IMR-90 (cell line): ENCODE measurements around the gene FNBP1L. TPM values are rescaled to one million over a fixed set of nuclear protein-coding genes. Genes with fewer than 3 reads are reported as not detected.

ENCODE experiments used
- ATAC-seq: fragments of 200-7000 bp; cut with Tn5 transposase; 2 replicates; pipeline ENCODE4 v1.9.1; 2020; ENCODE audit warnings: low read depth, mild to moderate bottlenecking, moderate library complexity
- BruUV-seq: library from RNA; stranded (reverse); fragments of 400-500 nt; replicated peaks from 2 replicates; lab custom pipeline; 2021; lab: Mats Ljungman, UMichigan
- CTCF ChIA-PET: fragments of 300-600 bp; formaldehyde crosslinking; extraction: SDS; loops from one replicate; lab custom pipeline; 2021; ENCODE audit warnings: antibody characterized with exemption; lab: Yijun Ruan, JAX
- POLR2A ChIA-PET: fragments of 300-600 bp; sonication (Branson Sonifier 250); formaldehyde crosslinking; loops from one replicate; lab custom pipeline; 2022; ENCODE audit warnings: antibody characterized with exemption; ENCODE audit not compliant: unreplicated experiment; lab: Charles Lee
- DNase-seq: peaks from one replicate; pipeline ENCODE4 v3.0.0; 2013
- H2AFZ ChIP-seq: replicated peaks from 2 replicates; pipeline ENCODE3; 2013; ENCODE audit warnings: low read length, mild to moderate bottlenecking; ENCODE audit not compliant: poor library complexity
- H2AK5ac ChIP-seq: 2 replicates; pipeline ENCODE4 v1.6.1; 2013; ENCODE audit warnings: low read depth, low read length, inconsistent platforms
- H2AK9ac ChIP-seq: replicated peaks from 2 replicates; pipeline ENCODE3; 2013; ENCODE audit warnings: mild to moderate bottlenecking, low read depth, low read length, moderate library complexity; ENCODE audit not compliant: poor library complexity
- H2BK120ac ChIP-seq: 2 replicates; pipeline ENCODE4 v1.6.1; 2013; ENCODE audit warnings: low read depth, low read length, inconsistent platforms
- H2BK15ac ChIP-seq: 3 replicates; pipeline ENCODE4 v1.6.1; 2013; ENCODE audit warnings: low read depth, low read length, inconsistent platforms
- H2BK20ac ChIP-seq: 2 replicates; pipeline ENCODE4 v1.6.1; 2013; ENCODE audit warnings: low read depth, mild to moderate bottlenecking, inconsistent platforms, low read length, moderate library complexity
- H2BK5ac ChIP-seq: 2 replicates; pipeline ENCODE4 v1.6.1; 2013; ENCODE audit warnings: mild to moderate bottlenecking, low read depth, low read length, inconsistent platforms; ENCODE audit not compliant: poor library complexity, severe bottlenecking
- H3K14ac ChIP-seq: replicated peaks from 2 replicates; pipeline ENCODE4 v1.6.1; 2013; ENCODE audit warnings: low read depth, low read length, inconsistent platforms
- H3K18ac ChIP-seq: 2 replicates; pipeline ENCODE4 v1.6.1; 2013; ENCODE audit warnings: low read depth, low read length, control low read depth
- H3K23ac ChIP-seq: 2 replicates; pipeline ENCODE4 v1.6.1; 2013; ENCODE audit warnings: low read depth, low read length, inconsistent platforms
- H3K27ac ChIP-seq: 2 replicates; pipeline ENCODE4 v1.5.1; 2013; ENCODE audit warnings: mild to moderate bottlenecking, control low read depth, low read length; ENCODE audit not compliant: insufficient read depth
- H3K27me3 ChIP-seq: 2 replicates; pipeline ENCODE4 v1.6.1; 2013; ENCODE audit warnings: low read length; ENCODE audit not compliant: control insufficient read depth, insufficient read depth
- H3K36me3 ChIP-seq: 2 replicates; pipeline ENCODE4 v1.6.1; 2013; ENCODE audit warnings: low read length, mixed read lengths; ENCODE audit not compliant: control insufficient read depth, insufficient read depth
- H3K4ac ChIP-seq: 2 replicates; pipeline ENCODE4 v1.6.1; 2013; ENCODE audit warnings: low read depth, low read length, inconsistent platforms
- H3K4me1 ChIP-seq: 2 replicates; pipeline ENCODE4 v1.6.1; 2013; ENCODE audit warnings: low read length, mixed read lengths; ENCODE audit not compliant: control insufficient read depth, insufficient read depth
- H3K4me2 ChIP-seq: 2 replicates; pipeline ENCODE4 v1.6.1; 2013; ENCODE audit warnings: low read depth, mild to moderate bottlenecking, control low read depth, low read length, moderate library complexity
- H3K4me3 ChIP-seq: 2 replicates; pipeline ENCODE4 v1.5.1; 2013; ENCODE audit warnings: low read depth, mild to moderate bottlenecking, control low read depth, low read length, moderate library complexity; ENCODE audit not compliant: insufficient read depth
- H3K56ac ChIP-seq: 2 replicates; pipeline ENCODE4 v1.6.1; 2013; ENCODE audit warnings: low read length, inconsistent platforms; ENCODE audit not compliant: insufficient read depth; ENCODE audit errors: extremely low read depth
- H3K79me1 ChIP-seq, 2 experiments: 2 replicates each; pipeline ENCODE4 v1.6.1; 2013; ENCODE audit warnings: low read length in 2 of 2, inconsistent platforms in 1 of 2, low read depth in 1 of 2
- H3K9ac ChIP-seq: 2 replicates; pipeline ENCODE4 v1.6.1; 2013; ENCODE audit warnings: low read depth, low read length, control low read depth
- H3K9me1 ChIP-seq: 2 replicates; pipeline ENCODE4 v1.6.1; 2013; ENCODE audit warnings: low read length, inconsistent platforms; ENCODE audit not compliant: insufficient read depth
- H3K9me3 ChIP-seq: 2 replicates; pipeline ENCODE4 v1.6.1; 2013; ENCODE audit warnings: low read length; ENCODE audit not compliant: control insufficient read depth, insufficient read depth
- H4K20me1 ChIP-seq: 2 replicates; pipeline ENCODE4 v1.6.1; 2013; ENCODE audit warnings: low read length, inconsistent platforms; ENCODE audit not compliant: insufficient read depth
- H4K5ac ChIP-seq: 2 replicates; pipeline ENCODE4 v1.6.1; 2013; ENCODE audit warnings: mild to moderate bottlenecking, low read depth, low read length, control low read depth
- H4K8ac ChIP-seq, 2 experiments: 2 replicates each; pipeline ENCODE4 v1.6.1; 2013; ENCODE audit warnings: low read depth in 2 of 2, low read length in 2 of 2, control low read depth in 1 of 2, inconsistent platforms in 1 of 2
- H4K91ac ChIP-seq: 2 replicates; pipeline ENCODE4 v1.6.1; 2013; ENCODE audit warnings: low read depth, low read length, inconsistent platforms; ENCODE audit not compliant: insufficient read depth
- BHLHE40 ChIP-seq: fragments of 150-350 bp; IDR thresholded peaks from 2 replicates; pipeline ENCODE4 v1.6.1; 2016; ENCODE audit warnings: mild to moderate bottlenecking, low read depth, low read length
- CEBPB ChIP-seq: IDR thresholded peaks from 2 replicates; pipeline ENCODE4 v1.6.1; 2012; ENCODE audit warnings: low read depth, low read length, improper control_type of control experiment
- CHD1 ChIP-seq: IDR thresholded peaks from 2 replicates; pipeline ENCODE4 v1.6.1; 2012; ENCODE audit warnings: low read depth, low read length, improper control_type of control experiment
- ELK1 ChIP-seq: fragments of 150-350 bp; IDR thresholded peaks from 2 replicates; pipeline ENCODE4 v1.6.1; 2016; ENCODE audit warnings: low read depth, mild to moderate bottlenecking, low read length, moderate library complexity, borderline replicate concordance
- FOS ChIP-seq: fragments of 150-350 bp; IDR thresholded peaks from 2 replicates; pipeline ENCODE4 v1.6.1; 2016; ENCODE audit warnings: low read depth, low read length
- MAFK ChIP-seq: IDR thresholded peaks from 2 replicates; pipeline ENCODE4 v1.6.1; 2012; ENCODE audit warnings: low read depth, low read length, improper control_type of control experiment
- MXI1 ChIP-seq: IDR thresholded peaks from 2 replicates; pipeline ENCODE4 v1.6.1; 2012; ENCODE audit warnings: low read depth, mild to moderate bottlenecking, low read length, moderate library complexity, borderline replicate concordance
- NFE2L2 ChIP-seq: fragments of 150-350 bp; IDR thresholded peaks from 2 replicates; pipeline ENCODE4 v1.6.1; 2016; ENCODE audit warnings: low read depth, mild to moderate bottlenecking, low read length
- POLR2A ChIP-seq: IDR thresholded peaks from 2 replicates; pipeline ENCODE4 v1.6.1; 2012; ENCODE audit warnings: mild to moderate bottlenecking, low read depth, low read length
- RAD21 ChIP-seq: IDR thresholded peaks from 2 replicates; pipeline ENCODE4 v1.6.1; 2012; ENCODE audit warnings: low read length, improper control_type of control experiment
- RFX5 ChIP-seq: IDR thresholded peaks from 2 replicates; pipeline ENCODE4 v1.8.0; 2012; ENCODE audit warnings: low read depth, mild to moderate bottlenecking, low read length, moderate library complexity
- SMC3 ChIP-seq: fragments of 150-350 bp; IDR thresholded peaks from 2 replicates; pipeline ENCODE4 v1.6.1; 2016; ENCODE audit warnings: low read depth, mild to moderate bottlenecking, antibody characterized with exemption, low read length, moderate library complexity
- WGBS, 2 experiments: methylation state at CpG; one replicate each; pipeline versions ENCODE4 v1.1.5 to v1.1.7; 2013; ENCODE audit warnings: missing lambda C conversion rate in 2 of 2; ENCODE audit not compliant: insufficient read length in 1 of 2; ENCODE audit errors: extremely low coverage in 2 of 2; 5-methylcytosine and 5-hydroxymethylcytosine counted together
- dilution Hi-C: fragments of 300-500 bp; cut with HindIII; formaldehyde crosslinking; loops from one replicate; pipeline ENCODE4 v1.14.3; 2018; ENCODE audit warnings: low sequenced_read_pairs; ENCODE audit not compliant: unreplicated experiment
- in situ Hi-C: fragments of 300-500 bp; cut with MboI; formaldehyde crosslinking; loops from 3 replicates; pipeline ENCODE4 v1.14.3; 2019; ENCODE audit warnings: low sequenced_read_pairs, inconsistent platforms, mixed read lengths
- intact Hi-C: fragments of 100-400 bp; cut with micrococcal nuclease; formaldehyde crosslinking; loops from 2 replicates; pipeline ENCODE4 v1.10.0; 2022
- polyA plus RNA-seq, 3 experiments: library from polyadenylated mRNA; depleted of rRNA; stranded (reverse); fragments of >200 nt; gene quantifications; 2 replicates each; pipeline ENCODE4 v1.2.3, GENCODE V29; 2012; ENCODE audit warnings: low replicate concordance in 1 of 3
- total RNA-seq: library from RNA; depleted of rRNA; stranded (reverse); fragments of >200 nt; gene quantifications from 2 replicates; pipeline ENCODE4 v1.2.3, GENCODE V29; 2012
- TF ChIP-seq, protein P1 (sequence below): fragments of 150-350 bp; IDR thresholded peaks from 2 replicates; pipeline ENCODE4 v1.6.1; 2017; ENCODE audit warnings: mild to moderate bottlenecking, antibody characterized with exemption, low read length, low read depth

Gene FNBP1L
- total and polyA plus RNA-seq, 2 of the 4 experiments (the other 2 are of a cell fraction) = 9.3 to 15.2 TPM

- no peak for TF ChIP-seq SMC3
These were observed 974 bp upstream of the FNBP1L start (continued) for GRCh38 chr1:93446837-93447451.

DNA sequence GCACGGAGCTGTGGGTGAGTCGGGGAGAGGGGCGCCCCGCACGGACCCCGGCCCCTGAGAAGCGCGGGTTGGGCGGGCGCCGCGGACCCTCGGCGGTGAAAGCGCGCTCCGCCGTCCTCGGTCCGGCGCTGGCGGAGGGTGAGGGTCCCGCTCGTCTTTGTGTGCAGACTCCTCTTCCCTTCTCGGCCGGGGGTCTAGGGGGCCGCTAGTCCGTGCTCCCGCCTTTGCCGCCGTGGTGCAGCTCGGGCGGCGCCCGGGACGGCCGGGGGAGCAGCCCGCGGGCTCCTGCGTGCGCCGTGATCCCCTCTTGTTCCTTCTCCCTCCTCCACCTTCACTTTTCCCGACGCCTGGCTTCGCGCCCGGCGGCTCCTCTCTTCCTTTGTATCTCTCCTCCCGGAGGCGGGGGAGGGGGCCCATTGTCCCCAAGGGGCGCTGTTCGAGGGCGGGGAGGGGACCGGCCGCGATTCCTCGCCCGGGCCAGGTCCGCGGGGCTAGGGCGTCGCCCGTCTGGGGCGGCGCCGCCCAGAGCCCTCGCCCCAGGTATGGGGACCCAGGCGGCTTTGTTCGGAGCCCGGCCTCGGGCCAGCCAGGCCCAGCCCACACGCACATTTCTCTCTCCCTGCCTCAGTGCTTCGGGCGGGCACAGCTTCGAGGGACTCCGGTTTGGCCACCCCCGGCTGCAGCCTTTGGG, 519 bp downstream of the FNBP1L start:
- 0 out of 2 replicates have a peak, but pooled peaks cover 5% of the 10 kb centered on the region for H4K20me1 ChIP-seq
- peak overlapping the region; percentile 64 for H3K27ac ChIP-seq
- H3K18ac ChIP-seq = peak overlapping the region; percentile 56
- no peak overlapping the region for H2BK20ac ChIP-seq
- H4K5ac ChIP-seq = no peak overlapping the region
- WGBS, 2 experiments = 1% methylated on average over 31 of the region's 77 CpGs; no CpG with 5 or more reads in 1 of the 2 experiments
- peak overlapping the region in 1 of 2 experiments; percentile 62; a peak in 2 of 4 replicates for H4K8ac ChIP-seq
- peak; percentile 52 for ATAC-seq
- H3K4me2 ChIP-seq = peak overlapping the region; percentile 96
- no peaks in the 10 kb centered on the region for H3K27me3 ChIP-seq
- H3K79me1 ChIP-seq = peaks cover 0 to 13% of the 10 kb centered on the region in 2 experiments; a peak in 2 of 4 replicates
- H3K9me1 ChIP-seq = no peaks in the 10 kb centered on the region
- CTCF ChIA-PET = interaction anchor here (1.4 kb wide), 1 partner anchor 365 kb away, joined by 3 read pairs; no protein-coding TSS in a partner anchor
- intact Hi-C loops (loop anchor here (5.0 kb wide), 1 partner anchor 104 kb away; no protein-coding TSS in a partner anchor), dilution Hi-C loops (no loop called here), in situ Hi-C loops (loop anchor here (5.0 to 10.0 kb wide), 2 partner anchors 176 to 394 kb away; no protein-coding TSS in a partner anchor)
- peak overlapping the region; percentile 18 for H2BK120ac ChIP-seq
- DNase-seq = no peak
- peak overlapping the region; percentile 80 for H3K9ac ChIP-seq
- H3K23ac ChIP-seq = peak overlapping the region; percentile 95
- peak overlapping the region; percentile 95 for H2AK9ac ChIP-seq
- peak overlapping the region; percentile 99 for H2AFZ ChIP-seq
- no peaks in the 10 kb centered on the region for H3K4me1 ChIP-seq
- H3K9me3 ChIP-seq = no peaks in the 10 kb centered on the region
- H3K36me3 ChIP-seq = no peaks in the 10 kb centered on the region
- peak overlapping the region; percentile 52 for H3K56ac ChIP-seq
- H3K4me3 ChIP-seq = peak overlapping the region; percentile 99
- peak overlapping the region; percentile 89 for H3K14ac ChIP-seq
- no peak overlapping the region for H2BK5ac ChIP-seq
- POLR2A ChIA-PET = interaction anchor here (0.6 to 0.7 kb wide), 2 partner anchors 133 to 152 kb away, joined by 3 to 4 read pairs; no protein-coding TSS in a partner anchor
- BruUV-seq = no TSS peak
- no peak overlapping the region for H2BK15ac ChIP-seq
- H2AK5ac ChIP-seq = no peak overlapping the region
- peak overlapping the region; percentile 78 for H3K4ac ChIP-seq
- peak overlapping the region; percentile 55; the same call in 1 of the 2 replicates for H4K91ac ChIP-seq
- TF ChIP-seq CEBPB (no peak), ELK1 (no peak), NFE2L2 (no peak), CHD1 (no peak), FOS (no peak), MXI1 (no peak), RAD21 (no peak), RFX5 (no peak), MAFK (no peak), POLR2A (no peak), BHLHE40 (no peak)
- TF ChIP-seq, protein P1, sequence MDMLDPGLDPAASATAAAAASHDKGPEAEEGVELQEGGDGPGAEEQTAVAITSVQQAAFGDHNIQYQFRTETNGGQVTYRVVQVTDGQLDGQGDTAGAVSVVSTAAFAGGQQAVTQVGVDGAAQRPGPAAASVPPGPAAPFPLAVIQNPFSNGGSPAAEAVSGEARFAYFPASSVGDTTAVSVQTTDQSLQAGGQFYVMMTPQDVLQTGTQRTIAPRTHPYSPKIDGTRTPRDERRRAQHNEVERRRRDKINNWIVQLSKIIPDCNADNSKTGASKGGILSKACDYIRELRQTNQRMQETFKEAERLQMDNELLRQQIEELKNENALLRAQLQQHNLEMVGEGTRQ = no peak
